Right forelimb (tissue), 1 donor: ENCODE data around the gene CXCR4.
"Not testable (repeated sequence)": the region's sequence is repeated elsewhere in the genome, so short reads cannot be mapped to it uniquely, and the experiment has no call there.

Source experiments
- DNase-seq: peaks from one replicate; pipeline ENCODE4 v3.0.0-alpha.2; 2018

CXCR4 gene

DNA sequence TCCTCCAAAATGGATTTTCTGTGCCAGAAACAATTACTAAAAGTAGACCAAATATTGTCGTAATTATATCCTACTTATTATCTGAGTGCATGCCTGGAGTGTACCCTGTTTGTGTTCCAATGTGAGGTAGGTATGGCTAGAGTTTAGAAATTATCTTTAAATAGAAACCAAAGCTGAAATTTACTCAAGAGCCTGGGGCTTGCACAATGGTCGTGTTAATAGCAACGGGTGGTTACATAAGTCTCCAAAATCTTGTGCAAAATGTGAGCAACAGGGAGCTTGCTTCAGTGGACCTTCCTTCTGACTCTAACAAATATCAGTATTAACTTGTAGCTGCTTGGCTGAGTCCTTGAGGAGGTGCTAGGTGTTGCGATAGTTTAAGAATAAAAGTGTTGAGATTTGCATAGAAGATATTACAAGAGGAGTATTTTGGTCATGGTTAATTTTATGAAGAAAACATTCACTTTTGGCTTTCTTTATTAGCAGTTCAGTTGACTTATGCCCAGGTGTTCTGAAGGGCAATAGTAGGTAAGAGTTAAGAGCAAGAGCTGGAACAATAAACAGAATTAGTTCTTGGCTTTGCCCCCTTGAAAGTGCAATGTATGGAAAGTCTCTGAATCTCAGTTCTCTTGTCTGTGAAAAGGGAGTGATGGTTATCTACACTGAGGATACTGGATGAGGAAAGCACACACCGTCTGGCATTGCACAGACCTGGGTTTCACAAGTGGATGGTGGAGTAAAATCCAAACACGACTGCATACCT, 4.6 kb downstream of the CXCR4 start:
- no peak for DNase-seq

DNA sequence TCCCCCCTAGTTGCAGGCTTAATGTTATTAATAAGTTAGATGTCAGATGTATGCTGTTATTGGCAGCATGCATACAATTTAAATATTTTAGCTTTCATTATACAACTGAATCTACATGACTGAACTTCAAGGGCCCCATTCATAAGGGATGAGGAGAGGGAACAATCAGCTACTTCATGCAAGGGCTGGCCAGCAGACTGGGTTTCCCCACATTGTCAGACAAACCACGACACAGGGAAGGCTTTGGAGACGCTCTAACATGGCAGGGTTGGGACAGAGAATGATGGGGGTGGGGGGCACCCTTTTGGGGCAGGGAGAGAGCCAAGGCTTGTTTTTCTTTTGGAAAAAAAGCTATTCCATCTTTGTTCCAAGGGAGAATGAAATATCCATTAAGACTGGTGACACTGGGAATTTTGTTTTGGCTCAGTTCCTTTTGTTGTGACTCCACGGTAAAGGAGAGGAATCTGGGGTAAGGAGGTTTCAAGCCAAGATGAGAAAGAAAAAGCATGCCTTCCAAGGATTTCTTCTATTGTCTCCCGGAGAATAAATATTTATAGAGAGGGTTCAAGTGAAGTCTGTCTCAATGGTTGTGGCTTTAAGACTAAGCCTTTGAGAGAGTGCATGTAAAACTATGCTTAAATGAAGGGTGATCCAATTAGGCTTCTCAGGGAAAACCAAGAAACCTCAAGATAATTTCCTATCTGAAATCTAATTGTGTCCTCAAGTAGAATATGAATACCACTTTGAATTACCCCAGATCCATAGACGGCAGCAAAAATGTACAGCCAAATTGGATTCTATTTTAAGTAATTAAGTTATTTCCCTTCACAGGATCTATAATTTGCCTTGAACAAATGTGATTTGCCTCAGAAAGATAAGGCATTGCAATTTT, 5.4 kb downstream of the CXCR4 start:
- no peak for DNase-seq

DNA sequence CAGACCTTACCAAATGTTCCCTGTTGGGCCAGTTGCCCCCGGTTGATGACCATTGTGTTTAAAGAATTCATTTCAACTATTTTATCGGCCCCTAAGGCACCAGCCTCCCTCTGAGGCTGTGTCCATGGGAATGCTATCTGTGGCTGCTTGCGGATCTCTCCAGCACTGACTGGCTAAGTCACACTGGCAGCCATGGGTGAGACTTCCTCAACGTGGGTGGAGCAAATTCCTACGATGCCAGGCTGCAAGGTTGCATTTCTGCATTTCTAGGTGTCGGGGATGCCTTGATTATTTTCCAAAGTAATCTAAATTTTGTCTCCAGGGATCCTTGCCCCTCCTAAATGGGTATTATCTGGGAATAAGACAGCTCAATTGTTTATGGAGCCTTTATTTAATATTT, 6.2 kb downstream of the CXCR4 start:
- no peak for DNase-seq

- DNase-seq: no peak
These were observed 7.4 kb downstream of the CXCR4 start for GRCh38 chr2:136110526-136110925.

DNA sequence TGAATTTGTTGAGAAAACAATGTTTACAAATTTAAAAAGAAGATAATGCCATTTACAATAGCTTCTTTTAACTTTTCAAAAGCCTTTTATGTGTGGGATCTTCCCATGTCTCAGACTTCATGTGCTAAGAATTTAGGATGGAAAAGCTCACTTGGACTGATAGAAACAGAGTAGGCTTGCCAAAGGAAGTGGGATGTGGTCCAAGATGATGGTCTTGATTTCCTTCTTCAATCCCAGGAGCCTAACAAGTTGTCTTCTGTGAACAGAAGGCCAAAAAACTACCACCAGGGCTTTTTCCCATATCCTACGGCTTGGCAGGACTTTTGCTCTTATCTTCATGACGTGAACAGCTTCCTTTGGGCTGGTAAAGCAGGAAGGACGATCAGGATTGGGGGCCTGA, 9.5 kb downstream of the CXCR4 start:
- DNase-seq: no peak

GRCh38 chr2:136107051-136108033, 10.6 kb downstream of the CXCR4 start:
- no peak for DNase-seq

GRCh38 chr2:136106505-136106904, 11.4 kb downstream of the CXCR4 start:
- no peak for DNase-seq

DNA sequence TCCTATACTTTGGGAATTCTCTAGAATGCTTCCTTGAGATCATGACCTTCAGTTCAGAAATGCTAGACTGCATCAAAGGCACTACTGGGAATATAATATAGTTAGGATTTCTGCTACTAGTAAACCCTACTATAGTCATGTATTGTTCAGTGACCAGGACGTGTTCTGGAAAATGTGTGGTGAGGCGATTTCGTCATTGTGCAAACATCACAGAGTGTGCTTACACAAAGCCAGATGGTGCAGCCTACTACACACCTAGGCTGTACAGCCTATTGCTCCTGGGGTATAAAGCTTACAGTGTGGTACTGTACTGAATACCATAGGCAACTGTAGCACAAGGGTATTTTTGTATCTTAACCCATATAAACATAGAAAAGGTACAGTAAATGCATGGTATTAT, 13.0 kb downstream of the CXCR4 start:
- no peak for DNase-seq

GRCh38 chr2:136101042-136101441, 16.9 kb downstream of the CXCR4 start:
- no peak for DNase-seq

DNA sequence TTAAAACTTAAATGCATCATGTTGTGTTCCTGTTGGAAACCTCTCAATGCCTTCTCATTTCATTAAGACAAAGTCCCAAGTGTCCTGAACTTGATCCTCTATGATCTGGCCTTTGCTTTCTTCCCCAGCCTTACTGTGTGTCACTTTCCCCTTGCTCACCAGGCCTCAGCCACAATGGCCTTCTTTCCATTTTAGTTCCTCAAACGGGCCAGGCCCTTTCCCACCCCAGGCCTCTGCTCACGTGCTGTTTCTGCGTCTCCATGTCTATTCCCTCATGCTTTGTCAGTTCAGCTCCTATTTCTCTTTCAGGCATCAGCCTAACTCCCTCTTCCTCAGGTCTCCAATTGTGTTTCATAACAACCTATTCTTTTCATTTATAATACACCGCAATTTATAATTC, 19.5 kb downstream of the CXCR4 start:
- DNase-seq: no peak

DNA sequence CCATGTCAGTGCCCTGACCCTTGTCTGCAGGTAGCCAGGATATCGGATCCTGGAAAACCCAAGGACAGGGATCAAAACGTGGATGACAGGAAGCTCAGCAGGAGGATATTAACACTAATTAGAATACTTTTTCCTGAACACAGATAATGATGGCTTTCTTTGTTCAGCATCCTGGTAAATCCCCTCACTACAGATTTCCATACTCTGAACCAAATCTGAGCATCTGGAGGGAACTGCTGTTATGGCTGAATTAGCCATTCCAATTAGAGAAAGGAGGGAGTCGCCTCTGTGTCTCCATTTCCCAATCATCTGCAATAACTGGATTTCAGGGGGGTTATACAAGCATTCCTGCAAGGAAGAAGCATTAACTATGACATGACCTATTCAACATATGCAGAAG, 24.4 kb downstream of the CXCR4 start:
- DNase-seq: no peak

- DNase-seq: no peak
These were observed 26.1 kb downstream of the CXCR4 start for GRCh38 chr2:136091899-136092298.

DNA sequence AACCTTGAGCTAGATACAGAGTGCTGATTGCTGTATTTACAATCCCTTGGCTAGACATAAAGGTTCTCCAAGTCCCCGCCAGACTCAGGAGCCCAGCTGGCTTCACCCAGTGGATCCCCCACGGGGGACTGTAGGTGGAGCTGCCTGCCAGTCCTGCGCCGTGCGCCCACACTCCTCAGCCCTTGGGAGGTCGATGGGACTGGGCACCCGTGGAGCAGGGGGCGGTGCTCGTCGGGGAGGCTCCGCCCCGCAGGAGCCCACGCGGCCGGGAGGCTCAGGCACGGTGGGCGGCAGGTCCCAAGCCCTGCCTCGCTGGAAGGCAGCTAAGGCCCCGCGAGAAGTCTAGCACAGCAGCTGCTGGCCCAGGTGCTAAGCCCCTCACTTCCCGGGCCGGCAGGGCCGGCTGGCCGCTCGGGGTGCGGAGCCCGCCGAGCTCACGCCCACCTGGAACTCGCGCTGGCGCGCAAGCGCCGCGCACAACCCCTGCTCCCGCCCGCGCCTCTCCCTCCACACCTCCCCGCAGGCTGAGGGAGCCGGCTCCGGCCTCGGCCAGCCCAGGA, 30.0 kb downstream of the CXCR4 start:
- not testable (repeated sequence) for DNase-seq

GRCh38 chr2:136086253-136087016, 31.5 kb downstream of the CXCR4 start:
- no peak for DNase-seq

- no peak for DNase-seq
These were observed 32.3 kb downstream of the CXCR4 start for GRCh38 chr2:136085453-136086209.

- DNase-seq: no peak
These were observed 36.3 kb downstream of the CXCR4 start for GRCh38 chr2:136081582-136082210.

DNA sequence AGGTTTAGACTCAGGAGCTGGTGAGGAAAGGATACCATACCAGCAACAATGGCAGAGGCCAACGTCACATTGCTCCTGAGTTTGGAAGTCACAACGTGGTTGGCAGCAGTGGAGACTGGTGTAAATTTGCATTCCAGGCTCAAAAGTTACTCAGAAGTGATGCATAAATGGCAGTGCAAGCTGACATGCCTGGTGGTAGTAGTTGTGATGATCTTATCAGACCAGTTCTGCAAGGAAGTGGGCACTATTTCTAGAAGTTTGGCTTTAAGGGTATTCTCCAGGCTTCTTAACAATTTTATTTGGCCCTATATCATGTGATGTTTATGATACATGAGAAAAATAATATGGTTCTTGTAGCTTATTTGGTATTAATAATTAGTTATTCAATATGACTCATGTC, 37.8 kb downstream of the CXCR4 start:
- DNase-seq: no peak

- no peak for DNase-seq
These were observed 40.8 kb downstream of the CXCR4 start for GRCh38 chr2:136077107-136077506.

- DNase-seq: no peak
These were observed 42.5 kb downstream of the CXCR4 start for GRCh38 chr2:136075476-136075875.

DNA sequence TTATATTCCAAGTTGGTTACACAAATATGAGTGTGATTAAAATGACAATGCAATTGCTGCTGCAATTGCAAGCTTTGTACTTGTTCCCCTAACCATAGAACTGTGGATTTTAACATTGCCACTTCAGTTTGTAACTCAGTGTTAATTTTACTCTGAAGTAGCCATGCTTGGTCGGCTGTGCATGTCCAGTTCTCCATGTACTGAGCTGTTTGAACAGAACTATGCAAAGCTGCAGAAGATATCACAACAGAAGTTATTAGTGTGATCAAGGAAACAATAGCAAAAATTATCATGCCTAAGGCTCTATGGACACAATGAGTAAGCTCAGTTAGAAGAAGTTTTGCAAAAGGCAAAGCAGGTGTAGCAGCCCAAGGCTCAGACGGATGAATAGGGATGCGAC, 45.3 kb downstream of the CXCR4 start:
- DNase-seq: no peak

- not testable (repeated sequence) for DNase-seq
These were observed 46.1 kb downstream of the CXCR4 start for GRCh38 chr2:136071887-136072286.
